Upper lobe of left lung (tissue), 4 donors: Measurements from ENCODE around the gene OR52E8.

ENCODE experiments used
- CTCF ChIP-seq, 6 experiments: fragments of 450-650 bp in 4 of 6; fragments of 200-600 bp in 2 of 6; sonication (generic) in 2 of 6; IDR thresholded peaks; one replicate each; pipeline ENCODE4 v1.5.1; 2016 to 2019; ENCODE audit warnings: antibody characterized with exemption in 6 of 6
- EP300 ChIP-seq, 4 donors: sonication (generic); formaldehyde crosslinking; IDR thresholded peaks; one replicate each; pipeline ENCODE4 v1.5.1; 2017; ENCODE audit warnings: antibody characterized with exemption in 4 of 4, control low read depth in 2 of 4

DNA sequence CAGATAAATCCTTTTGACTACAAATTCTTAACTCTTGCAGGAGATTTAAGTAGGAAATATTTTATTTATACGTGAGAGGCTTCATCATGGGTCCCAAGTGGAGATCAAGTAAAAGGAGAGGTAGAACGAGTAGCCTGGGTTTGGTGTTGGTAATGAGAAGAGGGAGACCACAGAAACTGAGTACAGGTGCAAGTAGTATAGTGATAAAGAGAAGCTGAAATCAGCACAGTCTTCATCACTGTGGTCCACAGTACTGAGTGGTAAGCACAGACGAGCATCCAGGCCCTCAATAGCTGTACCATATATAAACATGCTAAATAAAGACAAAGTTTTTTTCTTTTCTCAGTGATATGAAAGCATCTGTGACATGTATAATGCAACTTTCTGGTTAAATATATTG lies 29.7 kb upstream of the OR52E8 start:
- no peak for TF ChIP-seq CTCF (IDR thresholded peaks at IDR 0.05)
- TF ChIP-seq EP300 (IDR thresholded peaks at IDR 0.05): no peak
